Mesenchymal stem cell (in vitro differentiated cells and primary cell): ENCODE results near the gene SPRED3.

Source experiments
- DNase-seq: peaks from one replicate; pipeline ENCODE4 v3.0.0-alpha.2; 2013
- H2AFZ ChIP-seq: one replicate; pipeline ENCODE4 v1.6.1; 2013; ENCODE audit warnings: low read depth, mild to moderate bottlenecking, control low read depth, inconsistent platforms, low read length, moderate library complexity
- H2AK5ac ChIP-seq: 2 replicates; pipeline ENCODE4 v1.6.1; 2013; ENCODE audit warnings: low read length, moderate library complexity, mild to moderate bottlenecking, inconsistent platforms; ENCODE audit not compliant: severe bottlenecking
- H2BK120ac ChIP-seq: one replicate; pipeline ENCODE4 v1.6.1; 2013; ENCODE audit warnings: low read depth, mild to moderate bottlenecking, inconsistent platforms, low read length, moderate library complexity
- H2BK12ac ChIP-seq, 2 experiments: one replicate each; pipeline ENCODE4 v1.6.1; 2013; ENCODE audit warnings: inconsistent platforms in 2 of 2, low read length in 2 of 2, mild to moderate bottlenecking in 2 of 2, moderate library complexity in 2 of 2, control low read depth in 1 of 2
- H2BK15ac ChIP-seq: one replicate; pipeline ENCODE4 v1.6.1; 2013; ENCODE audit warnings: mild to moderate bottlenecking, low read depth, inconsistent platforms; ENCODE audit not compliant: poor library complexity, severe bottlenecking
- H2BK5ac ChIP-seq: 2 replicates; pipeline ENCODE4 v1.6.1; 2013; ENCODE audit warnings: low read depth, mild to moderate bottlenecking, low read length, control low read depth, inconsistent platforms; ENCODE audit not compliant: poor library complexity, severe bottlenecking
- H3K14ac ChIP-seq, 2 experiments: one replicate each; pipeline ENCODE4 v1.6.1; 2013; ENCODE audit warnings: inconsistent platforms in 2 of 2, low read length in 2 of 2, control low read depth in 1 of 2, mild to moderate bottlenecking in 1 of 2, moderate library complexity in 1 of 2
- H3K18ac ChIP-seq, 2 experiments: one replicate each; pipeline ENCODE4 v1.6.1; 2013; ENCODE audit warnings: inconsistent platforms in 2 of 2, low read length in 2 of 2, control low read depth in 1 of 2, low read depth in 1 of 2, mild to moderate bottlenecking in 1 of 2
- H3K23ac ChIP-seq, 2 experiments: one replicate each; pipeline ENCODE4 v1.6.1; 2013; ENCODE audit warnings: inconsistent platforms in 2 of 2, low read length in 2 of 2, mild to moderate bottlenecking in 2 of 2, moderate library complexity in 2 of 2, control low read depth in 1 of 2
- H3K27ac ChIP-seq: 2 replicates; pipeline ENCODE4 v1.5.1; 2013; ENCODE audit warnings: mild to moderate bottlenecking, moderate library complexity, low read length, control low read depth, inconsistent platforms; ENCODE audit not compliant: poor library complexity, severe bottlenecking
- H3K27me3 ChIP-seq, 2 experiments: 2 replicates each; pipeline versions ENCODE4 v1.6.1 to v1.7.0; 2013; ENCODE audit warnings: low read length in 2 of 2, mild to moderate bottlenecking in 2 of 2, moderate library complexity in 2 of 2, control low read depth in 1 of 2, inconsistent platforms in 1 of 2; ENCODE audit not compliant: control insufficient read depth in 1 of 2, insufficient read depth in 1 of 2
- H3K36me3 ChIP-seq, 2 experiments: 2 replicates each; pipeline versions ENCODE4 v1.6.1 to v1.7.0; 2013; ENCODE audit warnings: low read length in 2 of 2, control low read depth in 1 of 2, inconsistent platforms in 1 of 2, low read depth in 1 of 2, mild to moderate bottlenecking in 1 of 2; ENCODE audit not compliant: insufficient read depth in 2 of 2, control insufficient read depth in 1 of 2
- H3K4ac ChIP-seq, 2 experiments: one replicate each; pipeline ENCODE4 v1.6.1; 2013; ENCODE audit warnings: inconsistent platforms in 2 of 2, low read length in 2 of 2, mild to moderate bottlenecking in 2 of 2, moderate library complexity in 2 of 2, control low read depth in 1 of 2, low read depth in 1 of 2
- H3K4me1 ChIP-seq: 2 replicates; pipeline ENCODE4 v1.6.1; 2013; ENCODE audit warnings: low read depth, low read length, control low read depth; ENCODE audit not compliant: control insufficient read depth, insufficient read depth
- H3K4me2 ChIP-seq: 2 replicates; pipeline ENCODE4 v1.6.1; 2013; ENCODE audit warnings: low read length, mild to moderate bottlenecking, inconsistent platforms; ENCODE audit not compliant: poor library complexity, severe bottlenecking
- H3K4me3 ChIP-seq, 2 experiments: 2 replicates each; pipeline versions ENCODE4 v1.5.1 to v1.7.0; 2013; ENCODE audit warnings: low read length in 2 of 2, mild to moderate bottlenecking in 2 of 2, control low read depth in 1 of 2, low read depth in 1 of 2; ENCODE audit not compliant: insufficient read depth in 1 of 2
- H3K79me1 ChIP-seq: replicated peaks from 2 replicates; pipeline ENCODE4 v1.6.1; 2013; ENCODE audit warnings: mild to moderate bottlenecking, control low read depth, low read length, inconsistent platforms; ENCODE audit not compliant: poor library complexity, severe bottlenecking
- H3K9ac ChIP-seq: 2 replicates; pipeline ENCODE4 v1.7.0; 2013; ENCODE audit warnings: mild to moderate bottlenecking, low read length, moderate library complexity
- H3K9me3 ChIP-seq: 2 replicates; pipeline ENCODE4 v1.7.0; 2013; ENCODE audit warnings: mild to moderate bottlenecking, low read length; ENCODE audit not compliant: control insufficient read depth
- H4K8ac ChIP-seq: one replicate; pipeline ENCODE4 v1.6.1; 2013; ENCODE audit warnings: inconsistent platforms, mild to moderate bottlenecking, low read length, moderate library complexity
- H4K91ac ChIP-seq: one replicate; pipeline ENCODE4 v1.6.1; 2013; ENCODE audit warnings: mild to moderate bottlenecking, low read length, inconsistent platforms
- WGBS: methylation state at CpG from one replicate; pipeline ENCODE4 v1.1.7; 2013; ENCODE audit warnings: mixed read lengths; 5-methylcytosine and 5-hydroxymethylcytosine counted together

The SPRED3 gene

DNA sequence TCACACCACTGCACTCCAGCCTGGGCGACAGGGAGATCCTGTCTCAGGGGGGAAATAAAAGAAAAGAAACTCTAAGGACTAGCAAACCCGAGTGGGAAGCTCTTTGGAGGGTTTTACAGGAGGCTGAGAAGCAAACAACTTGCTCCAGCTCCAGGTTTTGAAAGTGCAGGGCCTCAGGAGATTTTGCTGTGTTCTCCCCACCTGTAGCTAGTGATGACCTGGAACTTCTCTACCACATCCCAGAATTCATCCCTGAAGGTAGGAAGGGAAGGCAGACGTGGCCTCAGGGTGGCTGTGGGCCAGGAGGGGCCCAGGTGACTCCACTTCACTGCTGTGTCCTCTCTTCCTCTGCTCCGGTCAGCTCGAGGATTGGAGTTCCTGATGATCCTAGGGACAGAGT is 30.4 kb upstream of the SPRED3 start:
- Histone ChIP-seq H2BK15ac (no peak overlapping the region), H3K18ac (no peak overlapping the region), H3K23ac (no peak overlapping the region), H4K8ac (no peak overlapping the region), H2BK5ac (no peak overlapping the region), H3K4me3 (no peak overlapping the region), H2BK12ac (no peak overlapping the region), H2AK5ac (no peak overlapping the region), H3K79me1 (no peaks in the 10 kb centered on the region), H2AFZ (no peak overlapping the region), H3K4ac (no peak overlapping the region), H3K9me3 (no peaks in the 10 kb centered on the region), H3K9ac (no peak overlapping the region), H3K14ac (no peak overlapping the region), H3K4me2 (no peak overlapping the region), H4K91ac (no peak overlapping the region), H3K4me1 (peaks cover 13% of the 10 kb centered on the region), H3K27ac (no peak overlapping the region), H3K36me3 (no peaks in the 10 kb centered on the region), H2BK120ac (no peak overlapping the region), H3K27me3 (peaks cover 51 to 68% of the 10 kb centered on the region in 2 experiments)
- 57% methylated on average over 4 of the region's 5 CpGs for WGBS
- DNase-seq = no peak

GRCh38 chr19:38359242-38360021 is 29.1 kb upstream of the SPRED3 start:
- DNase-seq = no peak
- Histone ChIP-seq H4K8ac (no peak overlapping the region), H2BK120ac (no peak overlapping the region), H3K18ac (no peak overlapping the region), H3K23ac (no peak overlapping the region), H2BK12ac (no peak overlapping the region), H2BK5ac (no peak overlapping the region), H4K91ac (no peak overlapping the region), H3K14ac (no peak overlapping the region), H3K27me3 (peaks cover 49 to 59% of the 10 kb centered on the region in 2 experiments), H3K79me1 (no peaks in the 10 kb centered on the region), H3K36me3 (no peaks in the 10 kb centered on the region), H2BK15ac (no peak overlapping the region), H3K27ac (no peak overlapping the region), H3K9ac (no peak overlapping the region), H3K4ac (no peak overlapping the region), H3K4me2 (no peak overlapping the region), H3K9me3 (no peaks in the 10 kb centered on the region), H3K4me3 (no peak overlapping the region), H3K4me1 (peaks cover 13% of the 10 kb centered on the region), H2AK5ac (no peak overlapping the region), H2AFZ (no peak overlapping the region)
- 59% methylated on average over 18 of the region's 18 CpGs for WGBS

DNA sequence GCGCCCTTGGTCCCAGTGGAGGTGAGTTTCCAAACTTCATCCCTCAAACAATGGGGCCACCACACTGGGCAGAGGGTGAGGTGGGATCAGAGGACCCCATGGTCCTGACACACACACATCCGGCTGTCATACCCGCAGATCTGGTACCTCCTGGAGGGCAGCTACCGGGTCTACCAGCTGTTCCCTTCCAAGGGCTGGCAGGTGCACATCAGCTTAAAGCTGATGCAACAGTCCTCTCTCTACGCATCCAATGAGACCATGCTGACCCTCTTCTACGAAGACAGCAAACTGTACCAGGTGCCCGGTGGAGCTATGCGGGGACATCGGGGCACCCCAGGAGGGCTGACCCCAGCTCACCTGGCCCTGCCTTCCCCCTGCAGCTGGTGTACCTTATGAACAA is 28.1 kb upstream of the SPRED3 start:
- H3K14ac ChIP-seq = no peak overlapping the region
- WGBS = 90% methylated on average over 8 of the region's 9 CpGs
- no peak overlapping the region for H3K4me3 ChIP-seq

DNA sequence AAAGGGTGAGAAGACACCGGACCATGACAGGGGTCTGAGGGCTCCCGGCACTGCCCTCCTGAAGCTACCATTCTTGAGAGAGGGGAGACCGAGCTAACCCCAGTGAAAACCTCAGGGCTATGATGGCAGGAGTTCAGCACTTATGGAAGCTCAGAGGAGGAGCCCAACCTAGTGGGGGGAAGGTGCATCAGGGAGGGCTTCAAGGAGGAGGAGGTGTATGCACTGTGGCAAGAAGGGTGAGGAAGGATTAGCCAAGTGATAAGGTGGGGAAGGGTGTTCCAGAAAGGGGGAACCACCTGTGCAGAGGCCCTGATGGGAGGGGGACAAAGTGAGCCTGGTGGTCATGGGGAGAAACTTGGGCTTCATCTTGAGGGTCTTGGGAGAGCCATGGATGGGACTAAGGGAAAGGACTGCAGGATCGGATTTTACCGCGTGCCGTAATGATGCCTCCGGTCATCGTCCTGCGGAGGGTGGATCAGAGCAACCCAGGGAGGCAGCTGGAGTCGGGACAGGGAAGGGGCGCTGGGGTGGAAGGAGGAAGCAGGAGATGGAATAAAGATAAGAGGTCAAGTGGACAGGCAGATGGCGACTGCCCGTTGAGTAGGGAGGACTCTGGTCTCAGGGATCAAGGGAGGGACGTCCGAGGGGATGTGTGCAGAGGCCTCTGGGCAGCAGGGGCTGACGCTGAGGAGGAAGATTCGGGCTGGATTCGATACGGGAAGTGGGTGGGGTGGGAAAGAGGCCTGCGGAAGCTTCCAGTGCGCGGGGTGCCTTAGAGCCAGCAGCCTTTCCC is 27.5 kb upstream of the SPRED3 start:
- no peak overlapping the region for H3K14ac ChIP-seq
- no peaks in the 10 kb centered on the region for H3K79me1 ChIP-seq
- H3K23ac ChIP-seq = no peak overlapping the region
- H4K91ac ChIP-seq = no peak overlapping the region
- H3K18ac ChIP-seq = no peak overlapping the region
- H2BK15ac ChIP-seq = no peak overlapping the region
- no peak overlapping the region for H3K27ac ChIP-seq
- no peak for DNase-seq
- peaks cover 13% of the 10 kb centered on the region for H3K4me1 ChIP-seq
- peaks cover 44 to 61% of the 10 kb centered on the region in 2 experiments for H3K27me3 ChIP-seq
- peak overlapping the region; percentile 54 for H2AFZ ChIP-seq
- no peak overlapping the region for H4K8ac ChIP-seq
- no peaks in the 10 kb centered on the region for H3K36me3 ChIP-seq
- no peaks in the 10 kb centered on the region for H3K9me3 ChIP-seq
- peak overlapping the region; percentile 73 to 77 for H3K4me3 ChIP-seq
- 23% methylated on average over 22 of the region's 23 CpGs for WGBS
- H3K4ac ChIP-seq = no peak overlapping the region
- H2BK12ac ChIP-seq = no peak overlapping the region
- no peak overlapping the region for H2AK5ac ChIP-seq
- H2BK5ac ChIP-seq = no peak overlapping the region
- H3K4me2 ChIP-seq = peak overlapping the region; percentile 100
- H2BK120ac ChIP-seq = no peak overlapping the region
- no peak overlapping the region for H3K9ac ChIP-seq

More for the DNA sequence above, 28.1 kb upstream of the SPRED3 start:
- Histone ChIP-seq H3K9me3 (no peaks in the 10 kb centered on the region), H2BK12ac (no peak overlapping the region), H3K18ac (no peak overlapping the region), H3K27ac (no peak overlapping the region), H3K27me3 (peaks cover 44 to 63% of the 10 kb centered on the region in 2 experiments), H4K8ac (no peak overlapping the region), H3K4ac (no peak overlapping the region), H3K4me1 (peaks cover 13% of the 10 kb centered on the region), H2BK5ac (no peak overlapping the region), H3K36me3 (no peaks in the 10 kb centered on the region), H3K79me1 (no peaks in the 10 kb centered on the region), H3K4me2 (no peak overlapping the region), H3K23ac (no peak overlapping the region), H2BK15ac (no peak overlapping the region), H2AK5ac (no peak overlapping the region), H4K91ac (no peak overlapping the region), H2BK120ac (no peak overlapping the region), H2AFZ (no peak overlapping the region), H3K9ac (no peak overlapping the region)
- no peak for DNase-seq
